ENCODE measurements around the gene TMEM121. TPM values are rescaled to one million over a fixed set of nuclear protein-coding genes. Genes with fewer than 3 reads are reported as not detected.
"Not testable (repeated sequence)": the region's sequence is repeated elsewhere in the genome, so short reads cannot be mapped to it uniquely, and the experiment has no call there.

The TMEM121 gene
- total and polyA plus RNA-seq, 8 donors = 2.4 to 5.4 (median 3.2) TPM

DNA sequence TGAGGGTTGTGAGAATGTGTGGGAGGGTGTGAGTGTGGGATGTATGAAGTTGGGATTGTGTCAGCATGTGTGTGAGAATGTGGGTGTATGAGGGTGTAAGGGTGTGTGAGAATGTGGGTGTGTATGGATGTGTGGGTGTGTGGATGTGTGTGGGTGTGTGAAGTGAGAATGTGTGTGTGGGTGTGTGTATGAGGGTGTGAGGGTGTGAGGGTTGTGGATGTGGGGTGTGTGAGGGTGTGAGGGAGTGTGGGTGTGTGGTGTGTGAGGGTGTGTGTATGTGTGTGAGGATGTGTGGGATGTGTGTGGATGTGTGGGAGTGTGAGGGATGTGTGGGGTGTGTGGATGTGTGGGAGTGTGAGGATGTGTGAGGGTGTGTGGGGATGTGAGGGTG, 37.0 kb downstream of the TMEM121 start:
- H3K4me1 ChIP-seq = no peaks in the 10 kb centered on the region
- no peaks in the 10 kb centered on the region for H3K36me3 ChIP-seq
- H3K27me3 ChIP-seq = peaks cover 0 to 2% of the 10 kb centered on the region in 2 donors
- no peak overlapping the region for H3K27ac ChIP-seq
- ATAC-seq (no peak), DNase-seq (no peak)
- H3K4me3 ChIP-seq = no peak overlapping the region
- no peaks in the 10 kb centered on the region for H3K9me3 ChIP-seq
- TF ChIP-seq, protein P1, sequence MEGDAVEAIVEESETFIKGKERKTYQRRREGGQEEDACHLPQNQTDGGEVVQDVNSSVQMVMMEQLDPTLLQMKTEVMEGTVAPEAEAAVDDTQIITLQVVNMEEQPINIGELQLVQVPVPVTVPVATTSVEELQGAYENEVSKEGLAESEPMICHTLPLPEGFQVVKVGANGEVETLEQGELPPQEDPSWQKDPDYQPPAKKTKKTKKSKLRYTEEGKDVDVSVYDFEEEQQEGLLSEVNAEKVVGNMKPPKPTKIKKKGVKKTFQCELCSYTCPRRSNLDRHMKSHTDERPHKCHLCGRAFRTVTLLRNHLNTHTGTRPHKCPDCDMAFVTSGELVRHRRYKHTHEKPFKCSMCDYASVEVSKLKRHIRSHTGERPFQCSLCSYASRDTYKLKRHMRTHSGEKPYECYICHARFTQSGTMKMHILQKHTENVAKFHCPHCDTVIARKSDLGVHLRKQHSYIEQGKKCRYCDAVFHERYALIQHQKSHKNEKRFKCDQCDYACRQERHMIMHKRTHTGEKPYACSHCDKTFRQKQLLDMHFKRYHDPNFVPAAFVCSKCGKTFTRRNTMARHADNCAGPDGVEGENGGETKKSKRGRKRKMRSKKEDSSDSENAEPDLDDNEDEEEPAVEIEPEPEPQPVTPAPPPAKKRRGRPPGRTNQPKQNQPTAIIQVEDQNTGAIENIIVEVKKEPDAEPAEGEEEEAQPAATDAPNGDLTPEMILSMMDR (IDR thresholded peaks at IDR 0.05) = no peak
- intact Hi-C loops (cut with DNase I) = no loop called here

DNA sequence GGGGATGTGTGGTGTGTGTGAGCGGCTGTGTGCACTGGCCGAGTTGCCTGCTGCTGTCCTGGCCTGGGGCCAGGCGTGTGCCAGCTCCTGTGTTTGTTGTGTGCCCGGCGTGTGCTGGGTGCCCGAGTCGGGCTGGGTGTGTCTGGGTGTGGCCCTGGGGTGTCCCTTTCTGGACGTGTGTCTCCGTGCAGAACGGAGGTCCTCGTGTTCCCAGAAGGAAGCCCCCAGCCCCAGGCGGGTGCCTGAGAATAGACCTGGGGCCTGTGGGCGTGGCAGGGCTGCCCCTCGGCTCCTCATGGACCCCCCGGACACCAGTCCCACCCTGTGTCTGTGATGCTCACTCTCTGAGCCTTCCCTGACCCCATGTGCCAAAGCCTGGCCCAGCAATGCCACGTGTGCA, 38.2 kb downstream of the TMEM121 start:
- ATAC-seq = not testable (repeated sequence)

GRCh38 chr14:105565185-105565919, 39.0 kb downstream of the TMEM121 start:
- H3K27me3 ChIP-seq; DNase-seq; intact Hi-C loops (cut with DNase I); H3K27ac ChIP-seq; H3K4me3 ChIP-seq; H3K36me3 ChIP-seq; H3K9me3 ChIP-seq; ATAC-seq; H3K4me1 ChIP-seq: not testable (repeated sequence)

More for the DNA sequence above, 38.2 kb downstream of the TMEM121 start:
- intact Hi-C loops (cut with DNase I); H3K4me1 ChIP-seq; H3K27me3 ChIP-seq; H3K36me3 ChIP-seq; H3K27ac ChIP-seq; H3K4me3 ChIP-seq; H3K9me3 ChIP-seq: not testable (repeated sequence)
- DNase-seq = peak in 1 of 4 donors; percentile 54

- not testable (repeated sequence) for ATAC-seq
These were observed 40.1 kb downstream of the TMEM121 start for GRCh38 chr14:105566248-105567163.

GRCh38 chr14:105567164-105568103, 41.1 kb downstream of the TMEM121 start:
- H3K27ac ChIP-seq; intact Hi-C loops (cut with DNase I); H3K4me1 ChIP-seq; H3K9me3 ChIP-seq; DNase-seq; H3K36me3 ChIP-seq; ATAC-seq; H3K4me3 ChIP-seq; H3K27me3 ChIP-seq: not testable (repeated sequence)

More at GRCh38 chr14:105566248-105567163, 40.1 kb downstream of the TMEM121 start:
- intact Hi-C loops (cut with DNase I); H3K9me3 ChIP-seq; H3K36me3 ChIP-seq; H3K4me1 ChIP-seq; H3K27me3 ChIP-seq; DNase-seq; H3K27ac ChIP-seq; H3K4me3 ChIP-seq: not testable (repeated sequence)

DNA sequence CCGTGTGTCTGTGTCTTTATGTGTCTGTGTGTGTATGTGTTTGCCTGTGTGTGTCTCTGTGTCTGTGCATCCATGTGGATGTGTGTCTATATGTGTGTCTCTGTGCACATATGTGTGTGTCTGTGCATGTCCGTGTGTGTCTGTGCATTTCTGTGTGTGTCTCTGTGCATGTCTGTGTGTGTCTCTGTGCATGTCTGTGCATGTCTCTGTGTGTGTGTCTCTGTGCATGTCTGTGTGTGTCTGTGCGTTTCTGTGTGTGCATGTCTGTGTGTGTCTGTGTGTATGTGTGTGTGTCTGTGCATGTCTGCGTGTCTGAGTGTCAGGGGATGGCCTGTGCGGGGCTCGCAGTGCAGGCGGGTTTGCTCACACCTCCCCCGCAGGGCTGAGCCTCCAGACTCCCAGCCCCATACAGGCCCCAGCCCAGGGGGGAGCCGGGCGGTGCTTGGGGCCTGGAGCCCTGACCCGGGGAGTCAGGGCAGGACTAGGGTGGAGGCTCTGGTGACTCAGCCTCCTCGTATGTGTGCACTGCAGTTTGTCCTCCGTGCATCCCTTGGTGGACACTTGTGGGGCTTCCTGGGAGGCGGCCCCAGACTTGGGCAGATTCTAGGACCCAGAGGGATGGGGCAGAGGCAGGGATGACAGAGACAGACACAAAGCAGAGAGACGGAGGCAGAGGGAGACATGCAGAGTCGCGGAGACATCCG, 41.9 kb downstream of the TMEM121 start:
- H3K4me3 ChIP-seq; H3K4me1 ChIP-seq; H3K27ac ChIP-seq; H3K9me3 ChIP-seq; DNase-seq; H3K27me3 ChIP-seq; H3K36me3 ChIP-seq; ATAC-seq; intact Hi-C loops (cut with DNase I): not testable (repeated sequence)
